ENCODE measurements around the gene PALD1. TPM values are rescaled to one million over a fixed set of nuclear protein-coding genes. Genes with fewer than 3 reads are reported as not detected.

PALD1 gene
- total and polyA plus RNA-seq, 9 of the 15 experiments (the other 6 are each of a cell fraction or from before 2014, with no cell fraction given) = 0.03 to 0.29 (median 0.09) TPM; not detected in 2

DNA sequence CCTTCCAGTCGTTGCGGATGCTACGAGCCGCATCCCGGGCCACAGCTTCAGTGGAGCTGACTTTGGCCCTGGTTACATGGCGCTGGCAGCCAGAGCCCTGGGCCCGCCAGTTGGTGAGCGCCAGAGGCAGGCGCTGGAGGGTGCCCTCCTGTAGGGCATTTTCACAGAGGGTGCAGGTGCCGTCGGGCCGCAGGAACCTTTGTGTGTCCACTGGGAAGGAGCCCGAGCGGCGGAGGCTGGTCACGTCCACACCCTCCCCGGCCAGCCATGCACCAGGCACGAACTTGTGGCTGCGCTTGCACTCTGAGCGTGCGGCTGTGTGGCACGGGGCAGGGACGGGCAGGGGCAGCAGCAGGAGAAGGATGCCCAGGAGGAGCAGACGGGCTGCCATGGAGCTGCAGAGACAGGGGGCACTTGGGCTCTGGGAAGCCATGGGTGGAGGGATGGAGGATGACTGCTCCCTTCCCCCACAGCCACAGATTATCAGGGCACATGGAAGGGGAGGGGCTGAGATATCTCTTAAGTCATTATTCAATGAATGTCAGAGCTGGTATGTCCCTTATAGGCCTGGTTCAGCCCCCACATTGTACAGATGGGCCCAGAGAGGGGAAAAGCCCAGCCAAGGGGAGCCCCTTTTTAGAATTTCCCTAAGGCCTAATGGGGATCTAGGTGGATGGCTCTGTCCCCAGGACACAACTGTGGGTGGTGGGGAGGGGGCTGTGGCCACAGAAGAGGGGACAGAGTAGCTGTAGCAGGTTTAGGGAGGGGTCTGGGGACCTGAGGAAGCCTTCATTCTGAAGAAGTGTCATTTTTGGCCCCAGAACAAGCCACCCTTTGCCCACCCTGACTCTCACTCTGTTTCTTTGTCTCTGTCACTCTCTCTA is 122.2 kb downstream of the PALD1 start (continued):
- TF ChIP-seq, protein P1, sequence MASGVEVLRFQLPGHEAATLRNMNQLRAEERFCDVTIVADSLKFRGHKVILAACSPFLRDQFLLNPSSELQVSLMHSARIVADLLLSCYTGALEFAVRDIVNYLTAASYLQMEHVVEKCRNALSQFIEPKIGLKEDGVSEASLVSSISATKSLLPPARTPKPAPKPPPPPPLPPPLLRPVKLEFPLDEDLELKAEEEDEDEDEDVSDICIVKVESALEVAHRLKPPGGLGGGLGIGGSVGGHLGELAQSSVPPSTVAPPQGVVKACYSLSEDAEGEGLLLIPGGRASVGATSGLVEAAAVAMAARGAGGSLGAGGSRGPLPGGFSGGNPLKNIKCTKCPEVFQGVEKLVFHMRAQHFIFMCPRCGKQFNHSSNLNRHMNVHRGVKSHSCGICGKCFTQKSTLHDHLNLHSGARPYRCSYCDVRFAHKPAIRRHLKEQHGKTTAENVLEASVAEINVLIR (CRISPR knock-in tag; IDR thresholded peaks at IDR 0.05) = no peak
- TF ChIP-seq ZNF668 (CRISPR knock-in tag; IDR thresholded peaks at IDR 0.05) (no peak), MCM2 (IDR thresholded peaks at IDR 0.05; ENCODE audit: low read depth) (no peak), MTF1 (CRISPR knock-in tag; IDR thresholded peaks at IDR 0.05; ENCODE audit: borderline replicate concordance) (no peak), MEF2D (tag; conservative IDR thresholded peaks at IDR 0.05; ENCODE audit: low read depth) (0 out of 2 replicates have a peak, but pooled peaks have one; percentile 26), RCOR1 (IDR thresholded peaks at IDR 0.05; ENCODE audit: borderline replicate concordance in 1 of 2, low read depth in 2 of 2, low read length in 2 of 2) (peak in 1 of 2 experiments; percentile 72; a peak in 2 of 4 replicates), JUND (IDR thresholded peaks at IDR 0.05; ENCODE audit: borderline replicate concordance, low read depth, low read length) (peak; percentile 34; the same call in 1 of the 2 replicates), JUND (tag; IDR thresholded peaks at IDR 0.05; ENCODE audit: borderline replicate concordance, low read depth, low read length) (no peak; the same call in 2 of the 3 replicates), ZNF384 (IDR thresholded peaks at IDR 0.05; ENCODE audit: low read depth, low read length) (no peak), ZNF79 (CRISPR knock-in tag; IDR thresholded peaks at IDR 0.05; ENCODE audit: low read depth) (no peak), KHSRP (IDR thresholded peaks at IDR 0.05) (no peak), ZNF695 (CRISPR knock-in tag; IDR thresholded peaks at IDR 0.05) (no peak)
- TF ChIP-seq, protein P2, sequence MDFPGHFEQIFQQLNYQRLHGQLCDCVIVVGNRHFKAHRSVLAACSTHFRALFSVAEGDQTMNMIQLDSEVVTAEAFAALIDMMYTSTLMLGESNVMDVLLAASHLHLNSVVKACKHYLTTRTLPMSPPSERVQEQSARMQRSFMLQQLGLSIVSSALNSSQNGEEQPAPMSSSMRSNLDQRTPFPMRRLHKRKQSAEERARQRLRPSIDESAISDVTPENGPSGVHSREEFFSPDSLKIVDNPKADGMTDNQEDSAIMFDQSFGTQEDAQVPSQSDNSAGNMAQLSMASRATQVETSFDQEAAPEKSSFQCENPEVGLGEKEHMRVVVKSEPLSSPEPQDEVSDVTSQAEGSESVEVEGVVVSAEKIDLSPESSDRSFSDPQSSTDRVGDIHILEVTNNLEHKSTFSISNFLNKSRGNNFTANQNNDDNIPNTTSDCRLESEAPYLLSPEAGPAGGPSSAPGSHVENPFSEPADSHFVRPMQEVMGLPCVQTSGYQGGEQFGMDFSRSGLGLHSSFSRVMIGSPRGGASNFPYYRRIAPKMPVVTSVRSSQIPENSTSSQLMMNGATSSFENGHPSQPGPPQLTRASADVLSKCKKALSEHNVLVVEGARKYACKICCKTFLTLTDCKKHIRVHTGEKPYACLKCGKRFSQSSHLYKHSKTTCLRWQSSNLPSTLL (IDR thresholded peaks at IDR 0.05) = no peak
- TF ChIP-seq, protein P3, sequence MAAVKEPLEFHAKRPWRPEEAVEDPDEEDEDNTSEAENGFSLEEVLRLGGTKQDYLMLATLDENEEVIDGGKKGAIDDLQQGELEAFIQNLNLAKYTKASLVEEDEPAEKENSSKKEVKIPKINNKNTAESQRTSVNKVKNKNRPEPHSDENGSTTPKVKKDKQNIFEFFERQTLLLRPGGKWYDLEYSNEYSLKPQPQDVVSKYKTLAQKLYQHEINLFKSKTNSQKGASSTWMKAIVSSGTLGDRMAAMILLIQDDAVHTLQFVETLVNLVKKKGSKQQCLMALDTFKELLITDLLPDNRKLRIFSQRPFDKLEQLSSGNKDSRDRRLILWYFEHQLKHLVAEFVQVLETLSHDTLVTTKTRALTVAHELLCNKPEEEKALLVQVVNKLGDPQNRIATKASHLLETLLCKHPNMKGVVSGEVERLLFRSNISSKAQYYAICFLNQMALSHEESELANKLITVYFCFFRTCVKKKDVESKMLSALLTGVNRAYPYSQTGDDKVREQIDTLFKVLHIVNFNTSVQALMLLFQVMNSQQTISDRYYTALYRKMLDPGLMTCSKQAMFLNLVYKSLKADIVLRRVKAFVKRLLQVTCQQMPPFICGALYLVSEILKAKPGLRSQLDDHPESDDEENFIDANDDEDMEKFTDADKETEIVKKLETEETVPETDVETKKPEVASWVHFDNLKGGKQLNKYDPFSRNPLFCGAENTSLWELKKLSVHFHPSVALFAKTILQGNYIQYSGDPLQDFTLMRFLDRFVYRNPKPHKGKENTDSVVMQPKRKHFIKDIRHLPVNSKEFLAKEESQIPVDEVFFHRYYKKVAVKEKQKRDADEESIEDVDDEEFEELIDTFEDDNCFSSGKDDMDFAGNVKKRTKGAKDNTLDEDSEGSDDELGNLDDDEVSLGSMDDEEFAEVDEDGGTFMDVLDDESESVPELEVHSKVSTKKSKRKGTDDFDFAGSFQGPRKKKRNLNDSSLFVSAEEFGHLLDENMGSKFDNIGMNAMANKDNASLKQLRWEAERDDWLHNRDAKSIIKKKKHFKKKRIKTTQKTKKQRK (IDR thresholded peaks at IDR 0.05; ENCODE audit: borderline replicate concordance, low read depth, low read length) = no peak
- TF ChIP-seq, protein P4, sequence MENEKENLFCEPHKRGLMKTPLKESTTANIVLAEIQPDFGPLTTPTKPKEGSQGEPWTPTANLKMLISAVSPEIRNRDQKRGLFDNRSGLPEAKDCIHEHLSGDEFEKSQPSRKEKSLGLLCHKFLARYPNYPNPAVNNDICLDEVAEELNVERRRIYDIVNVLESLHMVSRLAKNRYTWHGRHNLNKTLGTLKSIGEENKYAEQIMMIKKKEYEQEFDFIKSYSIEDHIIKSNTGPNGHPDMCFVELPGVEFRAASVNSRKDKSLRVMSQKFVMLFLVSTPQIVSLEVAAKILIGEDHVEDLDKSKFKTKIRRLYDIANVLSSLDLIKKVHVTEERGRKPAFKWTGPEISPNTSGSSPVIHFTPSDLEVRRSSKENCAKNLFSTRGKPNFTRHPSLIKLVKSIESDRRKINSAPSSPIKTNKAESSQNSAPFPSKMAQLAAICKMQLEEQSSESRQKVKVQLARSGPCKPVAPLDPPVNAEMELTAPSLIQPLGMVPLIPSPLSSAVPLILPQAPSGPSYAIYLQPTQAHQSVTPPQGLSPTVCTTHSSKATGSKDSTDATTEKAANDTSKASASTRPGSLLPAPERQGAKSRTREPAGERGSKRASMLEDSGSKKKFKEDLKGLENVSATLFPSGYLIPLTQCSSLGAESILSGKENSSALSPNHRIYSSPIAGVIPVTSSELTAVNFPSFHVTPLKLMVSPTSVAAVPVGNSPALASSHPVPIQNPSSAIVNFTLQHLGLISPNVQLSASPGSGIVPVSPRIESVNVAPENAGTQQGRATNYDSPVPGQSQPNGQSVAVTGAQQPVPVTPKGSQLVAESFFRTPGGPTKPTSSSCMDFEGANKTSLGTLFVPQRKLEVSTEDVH (IDR thresholded peaks at IDR 0.05; ENCODE audit: low read depth, partially characterized antibody) = no peak
